Neural cell (in vitro differentiated cells): ENCODE results near the gene VPS13D. TPM values are rescaled to one million over a fixed set of nuclear protein-coding genes. Genes with fewer than 3 reads are reported as not detected.

Experiments used
- H2AFZ ChIP-seq: fragments of 200-600, 300-800 bp; sonication (generic), shearing (Covaris generic); 2 replicates; pipeline ENCODE4 v1.6.0; 2014; ENCODE audit warnings: low read depth, mild to moderate bottlenecking, antibody characterized with exemption, low read length, moderate library complexity
- H3F3A ChIP-seq: fragments of 200-600 bp; shearing (Covaris generic); 2 replicates; pipeline ENCODE4 v1.6.1; 2016; ENCODE audit warnings: mild to moderate bottlenecking, moderate library complexity, mixed read lengths, antibody characterized with exemption, low read length; ENCODE audit not compliant: insufficient read depth, poor library complexity, severe bottlenecking
- H3K27ac ChIP-seq: fragments of 200-600, 300-800 bp; sonication (generic), shearing (Covaris generic); 2 replicates; pipeline ENCODE4 v1.5.1; 2014; ENCODE audit warnings: mild to moderate bottlenecking, low read length, moderate library complexity
- H3K27me3 ChIP-seq: fragments of 300-800, 200-600 bp; sonication (generic), shearing (Covaris generic); 2 replicates; pipeline ENCODE4 v1.6.0; 2014; ENCODE audit warnings: mild to moderate bottlenecking, low read depth, low read length, moderate library complexity; ENCODE audit not compliant: insufficient read depth
- H3K36me3 ChIP-seq: fragments of 300-800, 200-600 bp; sonication (generic), shearing (Covaris generic); 2 replicates; pipeline ENCODE4 v1.5.1; 2014; ENCODE audit warnings: mild to moderate bottlenecking, antibody characterized with exemption, low read length, moderate library complexity; ENCODE audit not compliant: insufficient read depth
- H3K4me2 ChIP-seq: fragments of 300-800, 200-600 bp; sonication (generic), shearing (Covaris generic); 2 replicates; pipeline ENCODE4 v1.6.0; 2014; ENCODE audit warnings: mild to moderate bottlenecking, low read length
- H3K4me3 ChIP-seq: fragments of 300-800, 200-600 bp; sonication (generic), shearing (Covaris generic); 2 replicates; pipeline ENCODE4 v1.5.1; 2014; ENCODE audit warnings: mild to moderate bottlenecking, low read length, moderate library complexity
- H3K79me2 ChIP-seq: fragments of 200-600 bp; shearing (Covaris generic); replicated peaks from 2 replicates; pipeline ENCODE4 v1.6.0; 2014; ENCODE audit warnings: mild to moderate bottlenecking, low read length, moderate library complexity; ENCODE audit not compliant: insufficient read depth
- H3K9ac ChIP-seq: fragments of 300-800, 200-600 bp; sonication (generic), shearing (Covaris generic); 2 replicates; pipeline ENCODE4 v1.6.1; 2016; ENCODE audit warnings: mild to moderate bottlenecking, low read length, mixed read lengths
- H3K9me2 ChIP-seq: fragments of 200-600 bp; shearing (Covaris generic); 2 replicates; pipeline ENCODE4 v1.6.1; 2016; ENCODE audit warnings: mild to moderate bottlenecking, low read length, mixed read lengths; ENCODE audit not compliant: insufficient read depth
- H3K9me3 ChIP-seq: fragments of 200-600, 300-800 bp; sonication (generic), shearing (Covaris generic); 2 replicates; pipeline ENCODE4 v1.6.1; 2016; ENCODE audit warnings: mild to moderate bottlenecking, mixed run types, low read length, moderate library complexity, mixed read lengths
- H4K20me1 ChIP-seq: fragments of 200-600 bp; shearing (Covaris generic); 2 replicates; pipeline ENCODE4 v1.6.1; 2016; ENCODE audit warnings: mild to moderate bottlenecking, mixed run types; ENCODE audit not compliant: insufficient read depth
- CTCF ChIP-seq: fragments of 450-650 bp; IDR thresholded peaks from 2 replicates; pipeline ENCODE4 v1.5.1; 2014; ENCODE audit warnings: antibody characterized with exemption, mild to moderate bottlenecking, moderate library complexity; ENCODE audit not compliant: poor library complexity, severe bottlenecking
- EP300 ChIP-seq: fragments of 450-650 bp; conservative IDR thresholded peaks from 2 replicates; pipeline ENCODE4 v1.6.1; 2014; ENCODE audit warnings: antibody characterized with exemption, mild to moderate bottlenecking, moderate library complexity; ENCODE audit not compliant: poor library complexity, severe bottlenecking
- EZH2 ChIP-seq: fragments of 200-600, 300-800 bp; shearing (Covaris generic), sonication (generic); IDR thresholded peaks from 2 replicates; pipeline ENCODE4 v1.6.1; 2014; ENCODE audit warnings: antibody characterized with exemption, low read length, borderline replicate concordance, mild to moderate bottlenecking; ENCODE audit not compliant: insufficient read depth, poor library complexity, severe bottlenecking
- MXI1 ChIP-seq: fragments of 450-650 bp; conservative IDR thresholded peaks from 2 replicates; pipeline ENCODE4 v1.6.1; 2014; ENCODE audit warnings: antibody characterized with exemption, mild to moderate bottlenecking; ENCODE audit not compliant: poor library complexity, severe bottlenecking
- POLR2AphosphoS5 ChIP-seq: IDR thresholded peaks from 2 replicates; pipeline ENCODE4 v1.6.1; 2012
- RAD21 ChIP-seq: fragments of 450-650 bp; conservative IDR thresholded peaks from 2 replicates; pipeline ENCODE4 v1.6.1; 2014; ENCODE audit warnings: antibody characterized with exemption, mild to moderate bottlenecking, moderate library complexity
- REST ChIP-seq: IDR thresholded peaks from 2 replicates; pipeline ENCODE4 v1.6.1; 2012; ENCODE audit warnings: borderline replicate concordance
- SMC3 ChIP-seq: fragments of 450-650 bp; conservative IDR thresholded peaks from 2 replicates; pipeline ENCODE4 v1.6.1; 2014; ENCODE audit warnings: antibody characterized with exemption, mild to moderate bottlenecking, moderate library complexity; ENCODE audit not compliant: poor library complexity
- TAF1 ChIP-seq: IDR thresholded peaks from 2 replicates; pipeline ENCODE4 v1.6.1; 2012; ENCODE audit warnings: low read depth
- polyA plus RNA-seq: library from polyadenylated mRNA; depleted of rRNA; stranded (reverse); fragments of >200 nt; gene quantifications from 2 replicates; pipeline ENCODE4 v1.2.3, GENCODE V29; 2014

Gene VPS13D
- polyA plus RNA-seq, 1 donor from 2014 or later: 24.5 TPM

GRCh38 chr1:12468323-12468722, 238.5 kb downstream of the VPS13D start:
- H3K36me3 ChIP-seq: peaks cover 3% of the 10 kb centered on the region
- H3F3A ChIP-seq: no peaks in the 10 kb centered on the region
- TF ChIP-seq TAF1 (no peak), SMC3 (no peak), POLR2AphosphoS5 (no peak), EZH2 (no peak), CTCF (no peak)
- H3K79me2 ChIP-seq: no peaks in the 10 kb centered on the region
- no peaks in the 10 kb centered on the region for H3K27me3 ChIP-seq
- H3K9ac ChIP-seq: no peak overlapping the region
- H3K4me3 ChIP-seq: no peak overlapping the region
- H3K9me2 ChIP-seq: no peaks in the 10 kb centered on the region
- no peaks in the 10 kb centered on the region for H4K20me1 ChIP-seq
- H2AFZ ChIP-seq: no peak overlapping the region
- H3K9me3 ChIP-seq: no peaks in the 10 kb centered on the region
- no peak overlapping the region for H3K4me2 ChIP-seq
- no peak overlapping the region for H3K27ac ChIP-seq

- no peaks in the 10 kb centered on the region for H3K27me3 ChIP-seq
- no peak overlapping the region for H3K9ac ChIP-seq
- no peak overlapping the region for H3K4me2 ChIP-seq
- H3K79me2 ChIP-seq: no peaks in the 10 kb centered on the region
- no peaks in the 10 kb centered on the region for H3K9me3 ChIP-seq
- H3K4me3 ChIP-seq: no peak overlapping the region
- TF ChIP-seq EZH2 (no peak), TAF1 (no peak), EP300 (no peak), POLR2AphosphoS5 (no peak), CTCF (no peak), RAD21 (no peak), SMC3 (no peak), REST (no peak), MXI1 (no peak)
- no peak overlapping the region for H3K27ac ChIP-seq
- H3F3A ChIP-seq: no peaks in the 10 kb centered on the region
- H3K9me2 ChIP-seq: no peaks in the 10 kb centered on the region
- H2AFZ ChIP-seq: no peak overlapping the region
- H3K36me3 ChIP-seq: no peaks in the 10 kb centered on the region
- H4K20me1 ChIP-seq: no peaks in the 10 kb centered on the region
Measured at GRCh38 chr1:12469493-12469892, 239.7 kb downstream of the VPS13D start.
